Neural cell (in vitro differentiated cells): ENCODE data around the gene SLC16A4.

Source experiments
- CTCF ChIP-seq: fragments of 450-650 bp; IDR thresholded peaks from 2 replicates; pipeline ENCODE4 v1.5.1; 2014; ENCODE audit warnings: antibody characterized with exemption, mild to moderate bottlenecking, moderate library complexity; ENCODE audit not compliant: poor library complexity, severe bottlenecking
- EP300 ChIP-seq: fragments of 450-650 bp; conservative IDR thresholded peaks from 2 replicates; pipeline ENCODE4 v1.6.1; 2014; ENCODE audit warnings: antibody characterized with exemption, mild to moderate bottlenecking, moderate library complexity; ENCODE audit not compliant: poor library complexity, severe bottlenecking
- EZH2 ChIP-seq: fragments of 200-600, 300-800 bp; shearing (Covaris generic), sonication (generic); IDR thresholded peaks from 2 replicates; pipeline ENCODE4 v1.6.1; 2014; ENCODE audit warnings: antibody characterized with exemption, low read length, borderline replicate concordance, mild to moderate bottlenecking; ENCODE audit not compliant: insufficient read depth, poor library complexity, severe bottlenecking
- POLR2AphosphoS5 ChIP-seq: IDR thresholded peaks from 2 replicates; pipeline ENCODE4 v1.6.1; 2012
- REST ChIP-seq: IDR thresholded peaks from 2 replicates; pipeline ENCODE4 v1.6.1; 2012; ENCODE audit warnings: borderline replicate concordance
- TAF1 ChIP-seq: IDR thresholded peaks from 2 replicates; pipeline ENCODE4 v1.6.1; 2012; ENCODE audit warnings: low read depth

DNA sequence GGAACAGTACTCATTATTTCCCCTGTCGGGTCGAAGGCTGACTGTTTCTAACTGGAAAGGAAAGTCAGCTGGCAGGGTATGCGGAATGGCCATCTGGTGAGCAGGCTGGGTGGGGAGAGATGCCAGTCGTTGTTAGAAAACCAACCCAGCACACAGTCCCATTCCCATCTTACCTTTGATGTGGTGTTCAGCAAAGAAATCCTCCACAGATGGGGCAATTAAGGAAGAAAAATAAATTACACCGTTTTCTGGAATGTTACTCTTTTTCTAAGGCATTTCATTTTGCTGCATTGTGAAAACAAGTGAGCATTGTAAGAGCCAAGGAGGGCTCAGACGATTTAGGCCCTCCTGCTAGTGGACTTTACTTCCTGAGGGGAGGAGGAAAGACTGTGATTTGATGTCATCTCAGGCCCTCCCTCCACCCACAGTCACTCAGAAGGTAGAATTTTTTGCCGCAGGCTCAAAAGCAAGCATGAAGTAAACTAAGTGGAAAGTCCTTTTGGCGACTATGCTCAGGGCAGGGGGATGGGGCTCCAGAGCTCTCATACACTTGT lies at the start of gene SLC16A4:
- TF ChIP-seq CTCF (no peak), REST (no peak), TAF1 (no peak), EZH2 (no peak), POLR2AphosphoS5 (no peak), EP300 (no peak)
